PC-9 (cell line): ENCODE data around the gene IL3RA.
"Not testable (repeated sequence)": the region's sequence is repeated elsewhere in the genome, so short reads cannot be mapped to it uniquely, and the experiment has no call there.

Source experiments
- EZH2 ChIP-seq: fragments of 200-600 bp; sonication (generic); IDR thresholded peaks from 2 replicates; pipeline ENCODE4 v1.8.0; 2017; ENCODE audit warnings: antibody characterized with exemption, low read depth
- TF ChIP-seq, protein P1 (sequence below): fragments of 200-600 bp; sonication (generic); conservative IDR thresholded peaks from 2 replicates; pipeline ENCODE4 v1.6.1; 2017; ENCODE audit warnings: mixed run types, antibody characterized with exemption, mild to moderate bottlenecking, moderate library complexity

DNA sequence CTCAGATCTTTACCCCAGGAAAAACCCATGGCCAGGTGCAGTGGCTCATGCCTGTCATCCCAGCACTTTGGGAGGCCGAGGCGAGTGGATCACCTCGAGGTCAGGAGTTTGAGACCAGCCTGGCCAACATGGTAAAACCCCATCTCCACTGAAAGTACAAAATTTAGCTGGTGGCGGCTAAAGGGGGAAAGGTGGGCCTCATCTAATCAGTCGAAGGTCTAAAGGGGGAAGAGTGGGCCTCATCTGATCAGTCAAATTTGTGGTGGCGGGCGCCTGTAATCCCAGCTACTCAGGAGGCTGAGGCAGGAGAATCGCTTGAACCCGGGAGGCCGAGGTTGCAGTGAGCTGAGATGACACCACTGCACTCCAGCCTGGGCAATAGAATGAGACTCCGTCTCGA lies 27.7 kb upstream of the IL3RA start:
- TF ChIP-seq, protein P1, sequence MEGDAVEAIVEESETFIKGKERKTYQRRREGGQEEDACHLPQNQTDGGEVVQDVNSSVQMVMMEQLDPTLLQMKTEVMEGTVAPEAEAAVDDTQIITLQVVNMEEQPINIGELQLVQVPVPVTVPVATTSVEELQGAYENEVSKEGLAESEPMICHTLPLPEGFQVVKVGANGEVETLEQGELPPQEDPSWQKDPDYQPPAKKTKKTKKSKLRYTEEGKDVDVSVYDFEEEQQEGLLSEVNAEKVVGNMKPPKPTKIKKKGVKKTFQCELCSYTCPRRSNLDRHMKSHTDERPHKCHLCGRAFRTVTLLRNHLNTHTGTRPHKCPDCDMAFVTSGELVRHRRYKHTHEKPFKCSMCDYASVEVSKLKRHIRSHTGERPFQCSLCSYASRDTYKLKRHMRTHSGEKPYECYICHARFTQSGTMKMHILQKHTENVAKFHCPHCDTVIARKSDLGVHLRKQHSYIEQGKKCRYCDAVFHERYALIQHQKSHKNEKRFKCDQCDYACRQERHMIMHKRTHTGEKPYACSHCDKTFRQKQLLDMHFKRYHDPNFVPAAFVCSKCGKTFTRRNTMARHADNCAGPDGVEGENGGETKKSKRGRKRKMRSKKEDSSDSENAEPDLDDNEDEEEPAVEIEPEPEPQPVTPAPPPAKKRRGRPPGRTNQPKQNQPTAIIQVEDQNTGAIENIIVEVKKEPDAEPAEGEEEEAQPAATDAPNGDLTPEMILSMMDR = not testable (repeated sequence)
- TF ChIP-seq EZH2 = not testable (repeated sequence)
